Lung (tissue), 12 donors: ENCODE measurements around the gene DICER1. TPM values are rescaled to one million over a fixed set of nuclear protein-coding genes. Genes with fewer than 3 reads are reported as not detected.

ENCODE experiments used
- ATAC-seq: fragments of 200-7000 bp; cut with Tn5 transposase; one replicate; pipeline ENCODE4 v1.9.1; 2020; ENCODE audit warnings: moderate number of reproducible peaks; ENCODE audit not compliant: insufficient read depth, low FRiP score
- DNase-seq, 3 donors: peaks; one replicate each; pipeline ENCODE4 v3.0.0-alpha.2; 2013 to 2017
- H3K27ac ChIP-seq, 2 donors: one replicate each; pipeline ENCODE4 v1.5.1; 2013; ENCODE audit warnings: mild to moderate bottlenecking in 2 of 2, moderate library complexity in 2 of 2, control low read depth in 1 of 2, inconsistent platforms in 1 of 2, low read depth in 1 of 2, low read length in 1 of 2
- H3K27me3 ChIP-seq, 3 donors: one replicate each; pipeline ENCODE4 v1.5.1; 2013; ENCODE audit warnings: low read length in 2 of 3; ENCODE audit not compliant: control insufficient read depth in 3 of 3, insufficient read depth in 3 of 3
- H3K36me3 ChIP-seq, 4 donors: one replicate each; pipeline ENCODE4 v1.5.1; 2013; ENCODE audit warnings: low read length in 4 of 4, mild to moderate bottlenecking in 1 of 4, moderate library complexity in 1 of 4; ENCODE audit not compliant: control insufficient read depth in 4 of 4, insufficient read depth in 4 of 4
- H3K4me1 ChIP-seq, 5 donors: one replicate each; pipeline ENCODE4 v1.5.1; 2013; ENCODE audit warnings: low read length in 5 of 5, mild to moderate bottlenecking in 2 of 5, moderate library complexity in 1 of 5; ENCODE audit not compliant: control insufficient read depth in 5 of 5, insufficient read depth in 5 of 5
- H3K4me3 ChIP-seq: one replicate; pipeline ENCODE4 v1.5.1; 2013; ENCODE audit warnings: mild to moderate bottlenecking, control low read depth, moderate library complexity
- H3K9ac ChIP-seq, 2 donors: one replicate each; pipeline ENCODE4 v1.5.1; 2013; ENCODE audit warnings: low read length in 2 of 2, control low read depth in 1 of 2; ENCODE audit not compliant: insufficient read depth in 1 of 2
- H3K9me3 ChIP-seq, 4 donors: one replicate each; pipeline ENCODE4 v1.5.1; 2013; ENCODE audit warnings: low read length in 3 of 4, mild to moderate bottlenecking in 1 of 4, moderate library complexity in 1 of 4; ENCODE audit not compliant: control insufficient read depth in 4 of 4, insufficient read depth in 3 of 4
- CTCF ChIP-seq: IDR thresholded peaks from 2 replicates; pipeline ENCODE4 v1.5.1; 2012; ENCODE audit warnings: mild to moderate bottlenecking; ENCODE audit errors: control extremely low read depth, extremely low read depth
- WGBS, 2 donors: extraction: QIAGEN DNeasy Blood & Tissue Kit; methylation state at CpG; one replicate each; pipeline ENCODE4 v1.1.7; 2013; 5-methylcytosine and 5-hydroxymethylcytosine counted together
- polyA plus RNA-seq, 2 donors: library from polyadenylated mRNA; stranded (reverse); fragments of 200-250 nt; gene quantifications; one replicate each; pipeline ENCODE4 v1.2.1, GENCODE V29; 2013
- total RNA-seq, 2 donors: library from RNA; depleted of rRNA in 1 of 2; stranded (reverse); fragments of >200 nt in 1 of 2; gene quantifications; one replicate each; pipeline ENCODE4 v1.2.1, GENCODE V29; 2014 to 2021
- donor health status: control.
- donor health status: control.
- donor health status: Bipolar disorder and iron deficiency.
- donor health status: healthy.
- donor health status: DM: yes; HTN: yes; CAD: no.

Gene DICER1
- total and polyA plus RNA-seq, 4 donors, result 9.1 to 103 (median 44.1) TPM

DNA sequence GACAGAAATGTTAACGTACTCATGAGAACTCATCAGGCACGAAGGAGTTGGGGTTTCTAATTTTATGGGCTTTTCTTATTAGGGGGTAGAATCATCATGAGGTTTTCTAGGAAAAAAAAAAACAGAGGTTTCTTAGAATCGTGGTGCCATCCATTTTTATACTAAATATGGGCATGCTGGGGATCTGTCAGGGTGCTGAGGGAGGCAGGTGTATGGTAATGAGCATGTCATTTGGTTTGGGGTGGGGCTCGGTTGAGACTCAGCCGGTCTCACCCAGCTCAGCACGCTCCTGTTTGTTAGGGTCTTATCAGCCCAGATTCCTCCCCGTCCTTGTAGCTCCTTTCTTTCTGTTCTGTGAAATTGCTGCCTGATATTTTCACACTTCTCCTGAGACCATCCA lies 98.2 kb downstream of the DICER1 start:
- H3K9ac ChIP-seq, result no peak overlapping the region
- no peaks in the 10 kb centered on the region for H3K36me3 ChIP-seq
- ATAC-seq (no peak), DNase-seq (no peak)
- no peak overlapping the region for H3K4me3 ChIP-seq
- peaks cover 0 to 3% (median 0%) of the 10 kb centered on the region in 4 donors for H3K9me3 ChIP-seq
- no peak for TF ChIP-seq CTCF
- no peaks in the 10 kb centered on the region for H3K4me1 ChIP-seq
- H3K27me3 ChIP-seq, result no peaks in the 10 kb centered on the region
- H3K27ac ChIP-seq, result no peak overlapping the region
- 76 to 80% methylated on average over 7 of the region's 7 CpGs for WGBS, 2 donors

GRCh38 chr14:95058491-95058890 lies 98.8 kb downstream of the DICER1 start:
- 79 to 80% methylated on average over 9 of the region's 9 CpGs for WGBS, 2 donors
- Histone ChIP-seq H3K4me3 (no peak overlapping the region), H3K36me3 (no peaks in the 10 kb centered on the region), H3K4me1 (no peaks in the 10 kb centered on the region), H3K27ac (no peak overlapping the region), H3K27me3 (no peaks in the 10 kb centered on the region), H3K9ac (no peak overlapping the region), H3K9me3 (peaks cover 0 to 2% (median 0%) of the 10 kb centered on the region in 4 donors)
- ATAC-seq, result no peak
- no peak for DNase-seq
- TF ChIP-seq CTCF, result no peak

GRCh38 chr14:95057851-95058250 lies 99.5 kb downstream of the DICER1 start:
- no peak overlapping the region for H3K27ac ChIP-seq
- 80 to 91% methylated on average over 8 of the region's 8 CpGs for WGBS, 2 donors
- no peaks in the 10 kb centered on the region for H3K4me1 ChIP-seq
- H3K27me3 ChIP-seq, result no peaks in the 10 kb centered on the region
- ATAC-seq, result no peak
- no peaks in the 10 kb centered on the region for H3K9me3 ChIP-seq
- no peak for TF ChIP-seq CTCF
- DNase-seq, result no peak
- H3K36me3 ChIP-seq, result no peaks in the 10 kb centered on the region
- no peak overlapping the region for H3K4me3 ChIP-seq
- H3K9ac ChIP-seq, result no peak overlapping the region

DNA sequence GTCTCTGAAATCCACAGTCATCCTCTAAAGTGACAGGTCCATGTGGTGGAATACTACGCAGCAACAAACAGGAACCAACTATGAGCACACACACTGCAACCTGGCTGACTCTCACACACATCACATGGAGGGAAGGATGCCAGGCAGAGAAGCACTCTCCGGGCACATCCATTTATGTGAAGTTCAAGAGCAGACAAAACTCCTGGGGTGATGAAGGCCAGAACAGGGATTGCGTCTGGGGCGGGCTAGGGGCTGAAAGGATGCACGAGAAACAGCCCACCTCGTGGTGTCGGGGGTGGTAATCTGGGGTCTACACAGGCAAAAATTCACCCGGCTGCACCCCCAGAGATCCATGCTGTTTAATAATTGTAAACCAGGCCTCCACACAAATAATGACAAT lies 100.2 kb downstream of the DICER1 start:
- no peaks in the 10 kb centered on the region for H3K36me3 ChIP-seq
- no peak overlapping the region for H3K4me3 ChIP-seq
- H3K27me3 ChIP-seq, result no peaks in the 10 kb centered on the region
- WGBS, 2 donors, result 81% methylated on average over 8 of the region's 8 CpGs
- no peak overlapping the region for H3K27ac ChIP-seq
- peaks cover 0 to under 1% (median 0%) of the 10 kb centered on the region in 4 donors for H3K9me3 ChIP-seq
- TF ChIP-seq CTCF, result no peak
- ATAC-seq, result no peak
- no peak for DNase-seq
- H3K9ac ChIP-seq, result no peak overlapping the region
- H3K4me1 ChIP-seq, result no peaks in the 10 kb centered on the region
